GM23338 (cell line): ENCODE results near the gene ZBTB44. TPM values are rescaled to one million over a fixed set of nuclear protein-coding genes. Genes with fewer than 3 reads are reported as not detected.
A peak's percentile ranks its signal among the peaks of the same experiment; 100 is the strongest.

Experiments used
- ATAC-seq: fragments of 200-7000 bp; cut with Tn5 transposase; 3 replicates; pipeline ENCODE4 v1.9.1; 2020
- DNase-seq: peaks from one replicate; pipeline ENCODE4 v3.0.0-alpha.2; 2015; ENCODE audit warnings: low spot score
- H2AFZ ChIP-seq: fragments of 200-600 bp; sonication (generic); 2 replicates; pipeline ENCODE4 v1.8.0; 2016; ENCODE audit warnings: antibody characterized with exemption, mild to moderate bottlenecking, moderate library complexity
- H3F3A ChIP-seq: fragments of 200-600 bp; sonication (generic); replicated peaks from 2 replicates; pipeline ENCODE4 v1.8.0; 2017; ENCODE audit warnings: antibody characterized with exemption, mixed run types, low read depth
- H3K27ac ChIP-seq: fragments of 200-600 bp; sonication (generic); 2 replicates; pipeline ENCODE4 v1.6.1; 2016; ENCODE audit warnings: low read depth
- H3K27me3 ChIP-seq: fragments of 200-600 bp; sonication (generic); 2 replicates; pipeline ENCODE4 v1.8.0; 2016; ENCODE audit warnings: mild to moderate bottlenecking, mixed run types, moderate library complexity; ENCODE audit not compliant: insufficient read depth
- H3K36me3 ChIP-seq: fragments of 200-600 bp; sonication (generic); 2 replicates; pipeline ENCODE4 v1.8.0; 2016; ENCODE audit warnings: mild to moderate bottlenecking; ENCODE audit not compliant: insufficient read depth
- H3K4me1 ChIP-seq: fragments of 200-600 bp; sonication (generic); 2 replicates; pipeline ENCODE4 v1.8.0; 2016; ENCODE audit warnings: mild to moderate bottlenecking, moderate library complexity; ENCODE audit not compliant: insufficient read depth
- H3K4me2 ChIP-seq: fragments of 200-600 bp; sonication (generic); 2 replicates; pipeline ENCODE4 v1.7.1; 2017; ENCODE audit warnings: mixed run types
- H3K4me3 ChIP-seq: fragments of 200-600 bp; sonication (generic); 2 replicates; pipeline ENCODE4 v1.6.1; 2016; ENCODE audit warnings: mixed run types
- H3K79me2 ChIP-seq: fragments of 200-600 bp; sonication (generic); replicated peaks from 2 replicates; pipeline ENCODE4 v1.8.0; 2017; ENCODE audit warnings: mild to moderate bottlenecking; ENCODE audit not compliant: insufficient read depth
- H3K9me2 ChIP-seq: fragments of 200-600 bp; sonication (generic); 2 replicates; pipeline ENCODE4 v1.8.0; 2017; ENCODE audit not compliant: insufficient read depth
- H4K20me1 ChIP-seq: fragments of 200-600 bp; sonication (generic); replicated peaks from 2 replicates; pipeline ENCODE4 v1.8.0; 2017; ENCODE audit warnings: mild to moderate bottlenecking; ENCODE audit not compliant: insufficient read depth
- H3K27ac Mint-ChIP-seq: 2 replicates; pipeline ENCODE4 v1.8.0; 2020; ENCODE audit warnings: inconsistent platforms, mild to moderate bottlenecking, moderate library complexity, mixed read lengths
- H3K27me3 Mint-ChIP-seq: 3 replicates; pipeline ENCODE4 v1.8.0; 2022; ENCODE audit warnings: low read depth, mild to moderate bottlenecking, moderate library complexity, mixed read lengths, inconsistent platforms; ENCODE audit not compliant: insufficient read depth, poor library complexity
- H3K36me3 Mint-ChIP-seq: 3 replicates; pipeline ENCODE4 v1.8.0; 2021; ENCODE audit warnings: low read depth, mild to moderate bottlenecking, inconsistent platforms, moderate library complexity, mixed read lengths
- H3K4me1 Mint-ChIP-seq: 3 replicates; pipeline ENCODE4 v1.8.0; 2020; ENCODE audit warnings: mild to moderate bottlenecking, inconsistent platforms, mixed read lengths
- H3K4me3 Mint-ChIP-seq: 3 replicates; pipeline ENCODE4 v1.8.0; 2021; ENCODE audit warnings: moderate library complexity, mild to moderate bottlenecking, inconsistent platforms, mixed read lengths
- H3K9me3 Mint-ChIP-seq: 3 replicates; pipeline ENCODE4 v1.8.0; 2020; ENCODE audit warnings: moderate library complexity, mild to moderate bottlenecking, inconsistent platforms, mixed read lengths
- CREB1 ChIP-seq: fragments of 250-450 bp; sonication (Bioruptor Pico); IDR thresholded peaks from 2 replicates; pipeline ENCODE4 v1.5.0; 2020; ENCODE audit warnings: low read depth, mild to moderate bottlenecking, moderate library complexity
- ETS1 ChIP-seq: IDR thresholded peaks from 2 replicates; pipeline ENCODE4 v1.6.1; 2016; ENCODE audit warnings: antibody characterized with exemption
- EZH2 ChIP-seq: fragments of 200-600 bp; sonication (generic); IDR thresholded peaks from one replicate; pipeline ENCODE4 v1.8.0; 2017; ENCODE audit warnings: antibody characterized with exemption, mild to moderate bottlenecking, low read depth; ENCODE audit not compliant: unreplicated experiment
- EZH2phosphoT487 ChIP-seq: fragments of 200-600 bp; sonication (generic); IDR thresholded peaks from one replicate; pipeline ENCODE4 v1.8.1; 2018; ENCODE audit warnings: antibody characterized with exemption; ENCODE audit not compliant: unreplicated experiment
- JUNB ChIP-seq: IDR thresholded peaks from one replicate; pipeline ENCODE4 v1.6.1; 2016; ENCODE audit warnings: antibody characterized with exemption; ENCODE audit not compliant: unreplicated experiment
- NANOG ChIP-seq: IDR thresholded peaks from 2 replicates; pipeline ENCODE4 v1.6.1; 2016; ENCODE audit warnings: antibody characterized with exemption, borderline replicate concordance
- POLR2AphosphoS5 ChIP-seq: IDR thresholded peaks from 2 replicates; pipeline ENCODE4 v1.6.1; 2016; ENCODE audit warnings: antibody characterized with exemption, low read depth
- REST ChIP-seq: IDR thresholded peaks from one replicate; pipeline ENCODE4 v1.6.1; 2018; ENCODE audit warnings: antibody characterized with exemption; ENCODE audit not compliant: unreplicated experiment
- ZNF114 ChIP-seq: fragments of 250-450 bp; sonication (Bioruptor Pico); IDR thresholded peaks from 2 replicates; pipeline ENCODE4 v1.5.0; 2020; ENCODE audit warnings: mild to moderate bottlenecking, moderate library complexity
- ZNF331 ChIP-seq: fragments of 250-450 bp; sonication (Bioruptor Pico); IDR thresholded peaks from 2 replicates; pipeline ENCODE4 v1.5.0; 2020; ENCODE audit warnings: low read depth, mild to moderate bottlenecking, moderate library complexity
- ZNF462 ChIP-seq: fragments of 250-450 bp; sonication (Bioruptor Pico); IDR thresholded peaks from 2 replicates; pipeline ENCODE4 v1.5.0; 2020; ENCODE audit warnings: mild to moderate bottlenecking, moderate library complexity
- polyA plus RNA-seq: library from polyadenylated mRNA; unstranded; fragments of >200 nt; fragmentation: Nextera tagmentation; extraction: Ambion mirVana; gene quantifications from 2 replicates; pipeline ENCODE4 v1.2.1, GENCODE V29; 2016
- total RNA-seq: library from RNA; depleted of rRNA; stranded (reverse); fragments of >200 nt; shearing (Covaris generic); gene quantifications from 2 replicates; pipeline ENCODE4 v1.2.3, GENCODE V29; 2014
- TF ChIP-seq, protein P1 (sequence below), 2 experiments: fragments of 200-600 bp in 1 of 2; sonication (generic) in 1 of 2; conservative IDR thresholded peaks; 2 replicates each; pipeline versions ENCODE4 v1.5.1 to v1.6.1; 2016 to 2017; ENCODE audit warnings: antibody characterized with exemption in 2 of 2, low read depth in 2 of 2, mild to moderate bottlenecking in 2 of 2, moderate library complexity in 1 of 2

Gene ZBTB44
- total and polyA plus RNA-seq, 2 experiments from 2014 or later, result 61.2 to 102 TPM

DNA sequence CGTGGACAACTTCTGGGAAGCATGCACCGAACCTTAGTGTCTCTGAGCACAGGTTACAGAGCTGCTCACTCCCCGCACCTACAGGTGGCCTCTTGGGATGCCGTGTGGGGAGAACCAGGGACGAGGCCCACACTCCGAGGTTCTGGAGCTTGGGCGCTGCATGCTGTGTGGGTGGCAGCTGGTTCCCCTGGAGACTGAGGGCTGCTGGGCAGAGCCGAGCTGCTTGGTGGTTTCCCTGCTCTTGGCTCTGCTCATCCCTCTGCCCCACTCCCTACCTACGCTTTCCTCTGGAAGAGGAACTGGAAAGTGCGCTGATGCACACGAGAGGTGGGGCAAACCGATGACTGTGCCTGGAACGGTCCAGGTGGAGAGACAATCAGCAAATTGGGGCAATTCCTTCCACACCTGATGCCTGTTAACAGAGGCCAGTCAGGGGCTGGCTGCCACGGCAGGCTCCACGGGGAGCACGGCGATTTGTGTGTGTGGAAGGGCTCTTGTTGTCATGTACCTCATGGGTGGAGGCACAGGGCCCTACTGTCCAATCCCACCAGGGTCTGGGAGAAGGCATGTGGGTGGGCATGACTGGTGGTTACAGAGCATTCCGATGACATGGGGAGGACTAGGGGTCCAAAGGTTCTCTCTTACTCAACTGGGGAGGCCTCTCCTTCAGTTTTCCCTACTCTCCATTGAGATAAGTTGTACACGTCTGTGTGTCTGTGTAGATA, 94.2 kb downstream of the ZBTB44 start:
- TF ChIP-seq POLR2AphosphoS5 (no peak), EZH2 (no peak), EZH2phosphoT487 (no peak), NANOG (no peak), ZNF462 (no peak), REST (no peak), JUNB (no peak), ETS1 (no peak), ZNF114 (CRISPR knock-in tag) (no peak), ZNF331 (CRISPR knock-in tag) (no peak), CREB1 (CRISPR knock-in tag) (no peak)
- TF ChIP-seq, protein P1, sequence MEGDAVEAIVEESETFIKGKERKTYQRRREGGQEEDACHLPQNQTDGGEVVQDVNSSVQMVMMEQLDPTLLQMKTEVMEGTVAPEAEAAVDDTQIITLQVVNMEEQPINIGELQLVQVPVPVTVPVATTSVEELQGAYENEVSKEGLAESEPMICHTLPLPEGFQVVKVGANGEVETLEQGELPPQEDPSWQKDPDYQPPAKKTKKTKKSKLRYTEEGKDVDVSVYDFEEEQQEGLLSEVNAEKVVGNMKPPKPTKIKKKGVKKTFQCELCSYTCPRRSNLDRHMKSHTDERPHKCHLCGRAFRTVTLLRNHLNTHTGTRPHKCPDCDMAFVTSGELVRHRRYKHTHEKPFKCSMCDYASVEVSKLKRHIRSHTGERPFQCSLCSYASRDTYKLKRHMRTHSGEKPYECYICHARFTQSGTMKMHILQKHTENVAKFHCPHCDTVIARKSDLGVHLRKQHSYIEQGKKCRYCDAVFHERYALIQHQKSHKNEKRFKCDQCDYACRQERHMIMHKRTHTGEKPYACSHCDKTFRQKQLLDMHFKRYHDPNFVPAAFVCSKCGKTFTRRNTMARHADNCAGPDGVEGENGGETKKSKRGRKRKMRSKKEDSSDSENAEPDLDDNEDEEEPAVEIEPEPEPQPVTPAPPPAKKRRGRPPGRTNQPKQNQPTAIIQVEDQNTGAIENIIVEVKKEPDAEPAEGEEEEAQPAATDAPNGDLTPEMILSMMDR (conservative IDR thresholded peaks at IDR 0.05; ENCODE audit: low read depth in 2 of 2), result no peak
- Mint-ChIP-seq H3K4me1 (peaks cover 13% of the 10 kb centered on the region), H3K27ac (peak overlapping the region; percentile 63; the same call in 1 of the 2 replicates), H3K4me3 (no peak overlapping the region), H3K36me3 (peaks cover 3% of the 10 kb centered on the region; the same call in 1 of the 3 replicates), H3K9me3 (no peaks in the 10 kb centered on the region), H3K27me3 (peaks cover 8% of the 10 kb centered on the region)
- no peaks in the 10 kb centered on the region for H3K27me3 ChIP-seq
- no peak for ATAC-seq
- no peak overlapping the region for H2AFZ ChIP-seq
- H4K20me1 ChIP-seq, result no peaks in the 10 kb centered on the region
- no peaks in the 10 kb centered on the region for H3K36me3 ChIP-seq
- no peaks in the 10 kb centered on the region for H3F3A ChIP-seq
- H3K9me2 ChIP-seq, result 0 out of 2 replicates have a peak, but pooled peaks cover 3% of the 10 kb centered on the region
- no peak overlapping the region for H3K27ac ChIP-seq
- H3K4me1 ChIP-seq, result peaks cover 10% of the 10 kb centered on the region
- H3K4me3 ChIP-seq, result no peak overlapping the region
- no peak overlapping the region for H3K4me2 ChIP-seq
- no peak for DNase-seq
- H3K79me2 ChIP-seq, result no peaks in the 10 kb centered on the region
